ENCODE results near the gene MRPL30. TPM values are rescaled to one million over a fixed set of nuclear protein-coding genes. Genes with fewer than 3 reads are reported as not detected.

The MRPL30 gene
- total RNA-seq, 1 experiment from 2014 or later, result 28.7 TPM

DNA sequence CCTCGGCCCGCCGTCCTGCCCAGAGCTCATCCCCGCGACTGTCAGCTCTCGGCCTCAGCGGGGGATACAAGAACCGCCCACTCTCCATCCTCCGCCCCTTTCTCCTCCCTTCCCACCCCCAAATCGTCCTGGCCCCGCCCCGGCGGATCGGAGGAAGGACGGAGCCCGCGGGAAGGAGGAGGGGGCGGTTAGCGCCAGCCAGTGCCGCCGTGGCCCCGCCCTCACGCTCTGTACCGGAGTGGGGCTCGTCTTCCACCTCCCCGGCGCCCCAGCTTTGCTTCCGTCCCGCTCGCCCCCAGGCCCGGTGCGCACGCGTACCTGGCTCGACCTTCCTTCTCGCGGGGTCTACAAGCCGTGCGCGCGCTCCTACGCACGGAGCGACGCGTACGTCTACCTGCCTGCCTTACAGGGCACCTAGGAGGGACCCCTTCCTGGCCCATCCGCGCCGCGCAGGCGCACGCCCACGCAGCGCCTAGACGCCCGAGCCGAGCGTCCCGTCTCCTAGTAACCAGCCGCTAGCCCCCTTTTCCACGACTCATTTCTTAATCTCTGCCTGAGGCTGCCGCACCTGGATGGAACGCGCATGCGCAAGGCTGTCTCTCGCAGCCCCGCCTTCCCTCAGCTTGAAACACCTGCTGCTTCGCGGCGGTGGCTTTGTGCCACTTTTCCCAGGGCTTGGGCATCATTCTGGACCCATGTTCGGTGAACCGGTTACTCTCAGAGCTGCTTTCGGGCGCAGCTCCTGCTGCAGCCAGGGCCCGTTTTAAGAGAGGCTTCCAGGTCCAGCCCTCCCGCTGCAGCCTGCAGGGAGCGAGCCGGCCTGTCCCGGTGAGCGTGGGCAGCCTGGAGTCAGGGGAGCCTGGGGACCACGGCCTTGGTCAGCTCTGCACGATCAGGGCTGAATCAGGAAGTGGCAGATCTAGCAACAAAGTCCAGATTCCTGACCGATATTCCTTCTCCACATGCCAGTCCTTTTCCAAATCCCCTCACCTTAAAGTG is 39.6 kb upstream of the MRPL30 start, which contains the start of gene C2orf15 (continued):
- TF ChIP-seq NFE2L1 (CRISPR knock-in tag; IDR thresholded peaks at IDR 0.05) (0 out of 2 replicates have a peak, but pooled peaks have one; percentile 9), NR1H2 (CRISPR knock-in tag; IDR thresholded peaks at IDR 0.05) (no peak), EMX1 (CRISPR knock-in tag; IDR thresholded peaks at IDR 0.05) (no peak), RELA (CRISPR knock-in tag; IDR thresholded peaks at IDR 0.05; ENCODE audit: borderline replicate concordance) (no peak), NR2C2 (CRISPR knock-in tag; IDR thresholded peaks at IDR 0.05) (no peak), NFYB (CRISPR knock-in tag; conservative IDR thresholded peaks at IDR 0.05; ENCODE audit: low read depth) (no peak), KAT7 (CRISPR knock-in tag; IDR thresholded peaks at IDR 0.05; ENCODE audit: borderline replicate concordance) (peak; percentile 9; the same call in 1 of the 2 replicates), OVOL2 (CRISPR knock-in tag; IDR thresholded peaks at IDR 0.05; ENCODE audit: borderline replicate concordance) (no peak), CREB1 (CRISPR knock-in tag; IDR thresholded peaks at IDR 0.05) (no peak), CREM (CRISPR knock-in tag; IDR thresholded peaks at IDR 0.05) (no peak), SOX15 (CRISPR knock-in tag; IDR thresholded peaks at IDR 0.05) (no peak), ZNF121 (CRISPR knock-in tag; IDR thresholded peaks at IDR 0.05) (peak; percentile 49; the same call in 1 of the 2 replicates), SMAD4 (CRISPR knock-in tag; IDR thresholded peaks at IDR 0.05) (no peak)
- TF ChIP-seq, protein P1, sequence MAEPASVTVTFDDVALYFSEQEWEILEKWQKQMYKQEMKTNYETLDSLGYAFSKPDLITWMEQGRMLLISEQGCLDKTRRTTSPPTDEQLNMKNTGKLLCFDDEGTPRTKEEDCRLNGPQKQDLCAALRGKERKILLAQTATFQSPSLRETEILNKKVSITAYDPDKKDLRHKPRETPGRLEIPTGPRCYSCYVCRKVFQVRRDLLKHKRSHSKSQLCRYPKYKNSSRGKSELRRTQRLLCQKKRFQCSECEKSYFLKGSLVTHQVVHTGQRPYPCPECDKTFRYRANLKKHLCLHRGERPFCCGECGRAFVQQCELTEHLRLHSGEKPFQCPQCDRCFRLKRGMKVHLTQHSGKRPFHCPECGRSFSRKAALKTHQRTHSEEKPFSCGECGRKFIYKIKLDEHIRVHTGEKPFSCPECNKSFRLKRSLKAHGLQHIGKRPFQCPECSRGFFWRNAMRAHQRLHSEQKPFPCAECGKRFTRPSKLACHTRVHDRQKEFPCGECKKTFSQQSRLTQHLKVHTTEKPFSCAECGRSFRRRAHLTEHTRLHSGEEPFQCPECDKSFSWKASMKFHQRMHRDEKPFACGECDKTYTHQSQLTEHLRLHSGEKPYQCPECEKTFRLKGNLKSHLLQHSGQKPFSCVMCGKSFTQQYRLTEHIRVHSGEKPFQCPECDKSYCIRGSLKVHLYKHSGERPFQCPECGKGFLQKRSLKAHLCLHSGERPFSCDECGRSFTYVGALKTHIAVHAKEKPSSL (CRISPR knock-in tag; conservative IDR thresholded peaks at IDR 0.05), result no peak
- TF ChIP-seq, protein P2, sequence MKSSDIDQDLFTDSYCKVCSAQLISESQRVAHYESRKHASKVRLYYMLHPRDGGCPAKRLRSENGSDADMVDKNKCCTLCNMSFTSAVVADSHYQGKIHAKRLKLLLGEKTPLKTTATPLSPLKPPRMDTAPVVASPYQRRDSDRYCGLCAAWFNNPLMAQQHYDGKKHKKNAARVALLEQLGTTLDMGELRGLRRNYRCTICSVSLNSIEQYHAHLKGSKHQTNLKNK (CRISPR knock-in tag; IDR thresholded peaks at IDR 0.05), result no peak
- TF ChIP-seq, protein P3, sequence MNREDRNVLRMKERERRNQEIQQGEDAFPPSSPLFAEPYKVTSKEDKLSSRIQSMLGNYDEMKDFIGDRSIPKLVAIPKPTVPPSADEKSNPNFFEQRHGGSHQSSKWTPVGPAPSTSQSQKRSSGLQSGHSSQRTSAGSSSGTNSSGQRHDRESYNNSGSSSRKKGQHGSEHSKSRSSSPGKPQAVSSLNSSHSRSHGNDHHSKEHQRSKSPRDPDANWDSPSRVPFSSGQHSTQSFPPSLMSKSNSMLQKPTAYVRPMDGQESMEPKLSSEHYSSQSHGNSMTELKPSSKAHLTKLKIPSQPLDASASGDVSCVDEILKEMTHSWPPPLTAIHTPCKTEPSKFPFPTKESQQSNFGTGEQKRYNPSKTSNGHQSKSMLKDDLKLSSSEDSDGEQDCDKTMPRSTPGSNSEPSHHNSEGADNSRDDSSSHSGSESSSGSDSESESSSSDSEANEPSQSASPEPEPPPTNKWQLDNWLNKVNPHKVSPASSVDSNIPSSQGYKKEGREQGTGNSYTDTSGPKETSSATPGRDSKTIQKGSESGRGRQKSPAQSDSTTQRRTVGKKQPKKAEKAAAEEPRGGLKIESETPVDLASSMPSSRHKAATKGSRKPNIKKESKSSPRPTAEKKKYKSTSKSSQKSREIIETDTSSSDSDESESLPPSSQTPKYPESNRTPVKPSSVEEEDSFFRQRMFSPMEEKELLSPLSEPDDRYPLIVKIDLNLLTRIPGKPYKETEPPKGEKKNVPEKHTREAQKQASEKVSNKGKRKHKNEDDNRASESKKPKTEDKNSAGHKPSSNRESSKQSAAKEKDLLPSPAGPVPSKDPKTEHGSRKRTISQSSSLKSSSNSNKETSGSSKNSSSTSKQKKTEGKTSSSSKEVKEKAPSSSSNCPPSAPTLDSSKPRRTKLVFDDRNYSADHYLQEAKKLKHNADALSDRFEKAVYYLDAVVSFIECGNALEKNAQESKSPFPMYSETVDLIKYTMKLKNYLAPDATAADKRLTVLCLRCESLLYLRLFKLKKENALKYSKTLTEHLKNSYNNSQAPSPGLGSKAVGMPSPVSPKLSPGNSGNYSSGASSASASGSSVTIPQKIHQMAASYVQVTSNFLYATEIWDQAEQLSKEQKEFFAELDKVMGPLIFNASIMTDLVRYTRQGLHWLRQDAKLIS (CRISPR knock-in tag; IDR thresholded peaks at IDR 0.05; ENCODE audit: borderline replicate concordance), result 0 out of 2 replicates have a peak, but pooled peaks have one; percentile 18
- TF ChIP-seq, protein P4, sequence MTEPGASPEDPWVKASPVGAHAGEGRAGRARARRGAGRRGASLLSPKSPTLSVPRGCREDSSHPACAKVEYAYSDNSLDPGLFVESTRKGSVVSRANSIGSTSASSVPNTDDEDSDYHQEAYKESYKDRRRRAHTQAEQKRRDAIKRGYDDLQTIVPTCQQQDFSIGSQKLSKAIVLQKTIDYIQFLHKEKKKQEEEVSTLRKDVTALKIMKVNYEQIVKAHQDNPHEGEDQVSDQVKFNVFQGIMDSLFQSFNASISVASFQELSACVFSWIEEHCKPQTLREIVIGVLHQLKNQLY (CRISPR knock-in tag; IDR thresholded peaks at IDR 0.05), result no peak
- TF ChIP-seq, protein P5, sequence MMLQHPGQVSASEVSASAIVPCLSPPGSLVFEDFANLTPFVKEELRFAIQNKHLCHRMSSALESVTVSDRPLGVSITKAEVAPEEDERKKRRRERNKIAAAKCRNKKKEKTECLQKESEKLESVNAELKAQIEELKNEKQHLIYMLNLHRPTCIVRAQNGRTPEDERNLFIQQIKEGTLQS (CRISPR knock-in tag; conservative IDR thresholded peaks at IDR 0.05), result no peak
- TF ChIP-seq, protein P6, sequence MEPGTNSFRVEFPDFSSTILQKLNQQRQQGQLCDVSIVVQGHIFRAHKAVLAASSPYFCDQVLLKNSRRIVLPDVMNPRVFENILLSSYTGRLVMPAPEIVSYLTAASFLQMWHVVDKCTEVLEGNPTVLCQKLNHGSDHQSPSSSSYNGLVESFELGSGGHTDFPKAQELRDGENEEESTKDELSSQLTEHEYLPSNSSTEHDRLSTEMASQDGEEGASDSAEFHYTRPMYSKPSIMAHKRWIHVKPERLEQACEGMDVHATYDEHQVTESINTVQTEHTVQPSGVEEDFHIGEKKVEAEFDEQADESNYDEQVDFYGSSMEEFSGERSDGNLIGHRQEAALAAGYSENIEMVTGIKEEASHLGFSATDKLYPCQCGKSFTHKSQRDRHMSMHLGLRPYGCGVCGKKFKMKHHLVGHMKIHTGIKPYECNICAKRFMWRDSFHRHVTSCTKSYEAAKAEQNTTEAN (CRISPR knock-in tag; IDR thresholded peaks at IDR 0.05), result 0 out of 2 replicates have a peak, but pooled peaks have one; percentile 13
- TF ChIP-seq, protein P7, sequence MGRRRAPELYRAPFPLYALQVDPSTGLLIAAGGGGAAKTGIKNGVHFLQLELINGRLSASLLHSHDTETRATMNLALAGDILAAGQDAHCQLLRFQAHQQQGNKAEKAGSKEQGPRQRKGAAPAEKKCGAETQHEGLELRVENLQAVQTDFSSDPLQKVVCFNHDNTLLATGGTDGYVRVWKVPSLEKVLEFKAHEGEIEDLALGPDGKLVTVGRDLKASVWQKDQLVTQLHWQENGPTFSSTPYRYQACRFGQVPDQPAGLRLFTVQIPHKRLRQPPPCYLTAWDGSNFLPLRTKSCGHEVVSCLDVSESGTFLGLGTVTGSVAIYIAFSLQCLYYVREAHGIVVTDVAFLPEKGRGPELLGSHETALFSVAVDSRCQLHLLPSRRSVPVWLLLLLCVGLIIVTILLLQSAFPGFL (CRISPR knock-in tag; IDR thresholded peaks at IDR 0.05; ENCODE audit: borderline replicate concordance), result peak; percentile 33; the same call in 1 of the 2 replicates
- TF ChIP-seq, protein P8, sequence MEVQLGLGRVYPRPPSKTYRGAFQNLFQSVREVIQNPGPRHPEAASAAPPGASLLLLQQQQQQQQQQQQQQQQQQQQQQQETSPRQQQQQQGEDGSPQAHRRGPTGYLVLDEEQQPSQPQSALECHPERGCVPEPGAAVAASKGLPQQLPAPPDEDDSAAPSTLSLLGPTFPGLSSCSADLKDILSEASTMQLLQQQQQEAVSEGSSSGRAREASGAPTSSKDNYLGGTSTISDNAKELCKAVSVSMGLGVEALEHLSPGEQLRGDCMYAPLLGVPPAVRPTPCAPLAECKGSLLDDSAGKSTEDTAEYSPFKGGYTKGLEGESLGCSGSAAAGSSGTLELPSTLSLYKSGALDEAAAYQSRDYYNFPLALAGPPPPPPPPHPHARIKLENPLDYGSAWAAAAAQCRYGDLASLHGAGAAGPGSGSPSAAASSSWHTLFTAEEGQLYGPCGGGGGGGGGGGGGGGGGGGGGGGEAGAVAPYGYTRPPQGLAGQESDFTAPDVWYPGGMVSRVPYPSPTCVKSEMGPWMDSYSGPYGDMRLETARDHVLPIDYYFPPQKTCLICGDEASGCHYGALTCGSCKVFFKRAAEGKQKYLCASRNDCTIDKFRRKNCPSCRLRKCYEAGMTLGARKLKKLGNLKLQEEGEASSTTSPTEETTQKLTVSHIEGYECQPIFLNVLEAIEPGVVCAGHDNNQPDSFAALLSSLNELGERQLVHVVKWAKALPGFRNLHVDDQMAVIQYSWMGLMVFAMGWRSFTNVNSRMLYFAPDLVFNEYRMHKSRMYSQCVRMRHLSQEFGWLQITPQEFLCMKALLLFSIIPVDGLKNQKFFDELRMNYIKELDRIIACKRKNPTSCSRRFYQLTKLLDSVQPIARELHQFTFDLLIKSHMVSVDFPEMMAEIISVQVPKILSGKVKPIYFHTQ (CRISPR knock-in tag; IDR thresholded peaks at IDR 0.05), result no peak
